Measurements from ENCODE around the gene BMP5.

BMP5 gene

GRCh38 chr6:55812509-55812908 is 62.9 kb downstream of the BMP5 start:
- no peak for DNase-seq (ENCODE audit: low read depth, low spot score)

- DNase-seq (ENCODE audit: low read depth, low spot score): no peak
These were observed 64.3 kb downstream of the BMP5 start for GRCh38 chr6:55811074-55811473.

GRCh38 chr6:55802259-55802658 is 73.1 kb downstream of the BMP5 start:
- no peak for DNase-seq (ENCODE audit: low read depth, low spot score)

- no peak for DNase-seq (ENCODE audit: low read depth, low spot score)
These were observed 76.8 kb downstream of the BMP5 start for GRCh38 chr6:55798571-55798970.

GRCh38 chr6:55794136-55794812 is 81.1 kb downstream of the BMP5 start:
- DNase-seq (ENCODE audit: low read depth, low spot score): no peak

GRCh38 chr6:55785273-55785672 is 90.1 kb downstream of the BMP5 start:
- DNase-seq (ENCODE audit: low read depth, low spot score): no peak

- DNase-seq (ENCODE audit: low read depth, low spot score): no peak
These were observed 93.1 kb downstream of the BMP5 start for GRCh38 chr6:55782275-55782674.

- DNase-seq (ENCODE audit: low read depth, low spot score): no peak
These were observed 96.7 kb downstream of the BMP5 start for GRCh38 chr6:55778705-55779104.

- no peak for DNase-seq (ENCODE audit: low read depth, low spot score)
These were observed 97.9 kb downstream of the BMP5 start for GRCh38 chr6:55777469-55777868.

GRCh38 chr6:55776113-55776512 is 99.3 kb downstream of the BMP5 start:
- no peak for DNase-seq (ENCODE audit: low read depth, low spot score)

- no peak for DNase-seq (ENCODE audit: low read depth, low spot score)
These were observed 100.4 kb downstream of the BMP5 start for GRCh38 chr6:55775029-55775318.

- DNase-seq (ENCODE audit: low read depth, low spot score): no peak
These were observed 100.9 kb downstream of the BMP5 start for GRCh38 chr6:55774286-55775028.

- no peak for DNase-seq (ENCODE audit: low read depth, low spot score)
These were observed 101.7 kb downstream of the BMP5 start for GRCh38 chr6:55773620-55774216.

- no peak for DNase-seq (ENCODE audit: low read depth, low spot score)
These were observed 102.7 kb downstream of the BMP5 start for GRCh38 chr6:55772730-55773129.

GRCh38 chr6:55759536-55759935 is 115.9 kb downstream of the BMP5 start:
- no peak for DNase-seq (ENCODE audit: low read depth, low spot score)

- DNase-seq (ENCODE audit: low read depth, low spot score): no peak
These were observed 117.0 kb downstream of the BMP5 start for GRCh38 chr6:55758156-55758937.

GRCh38 chr6:55756531-55757031 is 118.8 kb downstream of the BMP5 start:
- no peak for DNase-seq (ENCODE audit: low read depth, low spot score)

- no peak for DNase-seq (ENCODE audit: low read depth, low spot score)
These were observed 126.5 kb downstream of the BMP5 start for GRCh38 chr6:55748880-55749279.

- DNase-seq (ENCODE audit: low read depth, low spot score): no peak
These were observed 128.9 kb downstream of the BMP5 start for GRCh38 chr6:55746473-55746872.

GRCh38 chr6:55734256-55734655 is 141.1 kb downstream of the BMP5 start:
- DNase-seq (ENCODE audit: low read depth, low spot score): no peak

GRCh38 chr6:55729665-55730064 is 145.7 kb downstream of the BMP5 start:
- DNase-seq (ENCODE audit: low read depth, low spot score): no peak

GRCh38 chr6:55726144-55726543 is 149.2 kb downstream of the BMP5 start:
- DNase-seq (ENCODE audit: low read depth, low spot score): no peak
